Ovary (tissue), 3 donors: ENCODE results near the gene RASA3.

ENCODE experiments used
- EP300 ChIP-seq: sonication (generic); formaldehyde crosslinking; IDR thresholded peaks from one replicate; pipeline ENCODE4 v1.6.1; 2017; ENCODE audit warnings: antibody characterized with exemption
- POLR2A ChIP-seq: fragments of 450-650 bp; IDR thresholded peaks from one replicate; pipeline ENCODE4 v1.6.1; 2017; ENCODE audit warnings: antibody characterized with exemption, mild to moderate bottlenecking, moderate library complexity
- TF ChIP-seq, protein P1 (sequence below), 3 donors: fragments of 450-650 bp in 2 of 3; fragments of 200-600 bp in 1 of 3; IDR thresholded peaks; one replicate each; pipeline versions ENCODE4 v1.5.1 to v1.8.0; 2016 to 2022; ENCODE audit warnings: antibody characterized with exemption in 3 of 3, mild to moderate bottlenecking in 1 of 3
- donor health status: DM: no; HTN: no; CAD: no.

DNA sequence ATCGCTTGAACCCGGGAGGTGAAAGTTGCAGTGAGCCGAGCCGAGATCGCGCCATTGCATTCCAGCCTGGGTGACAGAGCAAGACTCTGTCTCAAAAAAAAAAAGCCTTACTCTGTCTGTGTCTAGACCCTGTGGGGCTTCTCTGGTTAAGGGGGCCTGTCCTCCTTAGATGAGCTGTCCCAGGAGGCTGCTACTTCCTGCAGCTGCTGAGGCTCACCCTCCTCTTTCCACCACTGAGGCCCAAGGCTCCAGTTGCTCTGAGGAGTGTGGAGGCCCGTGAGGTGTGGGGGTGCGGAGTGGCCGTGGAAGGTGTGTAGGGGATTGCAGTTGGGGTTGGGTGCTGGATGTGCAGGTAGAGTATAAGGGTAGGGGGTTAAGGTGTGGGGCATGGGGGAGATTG lies 22.1 kb upstream of the RASA3 start:
- TF ChIP-seq POLR2A (no peak), EP300 (no peak)
- TF ChIP-seq, protein P1, sequence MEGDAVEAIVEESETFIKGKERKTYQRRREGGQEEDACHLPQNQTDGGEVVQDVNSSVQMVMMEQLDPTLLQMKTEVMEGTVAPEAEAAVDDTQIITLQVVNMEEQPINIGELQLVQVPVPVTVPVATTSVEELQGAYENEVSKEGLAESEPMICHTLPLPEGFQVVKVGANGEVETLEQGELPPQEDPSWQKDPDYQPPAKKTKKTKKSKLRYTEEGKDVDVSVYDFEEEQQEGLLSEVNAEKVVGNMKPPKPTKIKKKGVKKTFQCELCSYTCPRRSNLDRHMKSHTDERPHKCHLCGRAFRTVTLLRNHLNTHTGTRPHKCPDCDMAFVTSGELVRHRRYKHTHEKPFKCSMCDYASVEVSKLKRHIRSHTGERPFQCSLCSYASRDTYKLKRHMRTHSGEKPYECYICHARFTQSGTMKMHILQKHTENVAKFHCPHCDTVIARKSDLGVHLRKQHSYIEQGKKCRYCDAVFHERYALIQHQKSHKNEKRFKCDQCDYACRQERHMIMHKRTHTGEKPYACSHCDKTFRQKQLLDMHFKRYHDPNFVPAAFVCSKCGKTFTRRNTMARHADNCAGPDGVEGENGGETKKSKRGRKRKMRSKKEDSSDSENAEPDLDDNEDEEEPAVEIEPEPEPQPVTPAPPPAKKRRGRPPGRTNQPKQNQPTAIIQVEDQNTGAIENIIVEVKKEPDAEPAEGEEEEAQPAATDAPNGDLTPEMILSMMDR (IDR thresholded peaks at IDR 0.05) = no peak
